IMR-90 (cell line): ENCODE results near the gene WIPF1.

Source experiments
- BHLHE40 ChIP-seq: fragments of 150-350 bp; IDR thresholded peaks from 2 replicates; pipeline ENCODE4 v1.6.1; 2016; ENCODE audit warnings: mild to moderate bottlenecking, low read depth, low read length
- CEBPB ChIP-seq: IDR thresholded peaks from 2 replicates; pipeline ENCODE4 v1.6.1; 2012; ENCODE audit warnings: low read depth, low read length, improper control_type of control experiment
- FOS ChIP-seq: fragments of 150-350 bp; IDR thresholded peaks from 2 replicates; pipeline ENCODE4 v1.6.1; 2016; ENCODE audit warnings: low read depth, low read length
- POLR2A ChIP-seq: IDR thresholded peaks from 2 replicates; pipeline ENCODE4 v1.6.1; 2012; ENCODE audit warnings: mild to moderate bottlenecking, low read depth, low read length
- TF ChIP-seq, protein P1 (sequence below): conservative IDR thresholded peaks from 2 replicates; pipeline ENCODE4 v1.5.1; 2012; ENCODE audit warnings: mild to moderate bottlenecking, low read depth, low read length, improper control_type of control experiment

DNA sequence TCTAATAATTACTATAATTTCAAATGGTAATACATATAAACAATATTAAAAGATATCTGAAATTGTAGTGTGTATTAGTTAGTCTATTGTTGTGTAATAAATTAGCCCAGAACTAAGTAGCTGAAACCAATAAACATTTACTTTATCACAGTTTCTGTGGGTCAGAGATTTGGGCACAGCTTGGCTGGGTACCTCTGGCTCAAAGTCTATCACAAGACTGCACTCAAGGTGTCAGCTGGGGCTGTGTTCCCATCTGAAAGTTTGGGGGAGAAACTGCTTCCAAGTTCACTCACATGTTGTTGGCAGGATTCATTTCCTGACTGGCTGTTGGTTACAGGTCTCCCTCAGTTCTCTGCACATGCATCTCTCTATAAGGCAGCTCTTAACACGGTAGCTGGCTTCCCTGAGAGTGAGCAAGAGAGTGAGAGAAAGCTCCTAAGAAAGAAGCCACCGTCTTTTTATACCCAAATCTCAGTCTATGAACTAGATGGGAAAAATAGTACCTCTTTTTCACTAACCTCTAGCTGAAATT, 25.6 kb upstream of the WIPF1 start:
- TF ChIP-seq, protein P1, sequence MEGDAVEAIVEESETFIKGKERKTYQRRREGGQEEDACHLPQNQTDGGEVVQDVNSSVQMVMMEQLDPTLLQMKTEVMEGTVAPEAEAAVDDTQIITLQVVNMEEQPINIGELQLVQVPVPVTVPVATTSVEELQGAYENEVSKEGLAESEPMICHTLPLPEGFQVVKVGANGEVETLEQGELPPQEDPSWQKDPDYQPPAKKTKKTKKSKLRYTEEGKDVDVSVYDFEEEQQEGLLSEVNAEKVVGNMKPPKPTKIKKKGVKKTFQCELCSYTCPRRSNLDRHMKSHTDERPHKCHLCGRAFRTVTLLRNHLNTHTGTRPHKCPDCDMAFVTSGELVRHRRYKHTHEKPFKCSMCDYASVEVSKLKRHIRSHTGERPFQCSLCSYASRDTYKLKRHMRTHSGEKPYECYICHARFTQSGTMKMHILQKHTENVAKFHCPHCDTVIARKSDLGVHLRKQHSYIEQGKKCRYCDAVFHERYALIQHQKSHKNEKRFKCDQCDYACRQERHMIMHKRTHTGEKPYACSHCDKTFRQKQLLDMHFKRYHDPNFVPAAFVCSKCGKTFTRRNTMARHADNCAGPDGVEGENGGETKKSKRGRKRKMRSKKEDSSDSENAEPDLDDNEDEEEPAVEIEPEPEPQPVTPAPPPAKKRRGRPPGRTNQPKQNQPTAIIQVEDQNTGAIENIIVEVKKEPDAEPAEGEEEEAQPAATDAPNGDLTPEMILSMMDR = no peak
- TF ChIP-seq FOS = no peak
- no peak for TF ChIP-seq BHLHE40
- TF ChIP-seq CEBPB = no peak
- TF ChIP-seq POLR2A = no peak
